ENCODE data around the gene XKR8. TPM values are rescaled to one million over a fixed set of nuclear protein-coding genes. Genes with fewer than 3 reads are reported as not detected.

The XKR8 gene
- total RNA-seq, 2 experiments from 2014 or later = 3.4 to 3.6 TPM

- TF ChIP-seq, protein P1, sequence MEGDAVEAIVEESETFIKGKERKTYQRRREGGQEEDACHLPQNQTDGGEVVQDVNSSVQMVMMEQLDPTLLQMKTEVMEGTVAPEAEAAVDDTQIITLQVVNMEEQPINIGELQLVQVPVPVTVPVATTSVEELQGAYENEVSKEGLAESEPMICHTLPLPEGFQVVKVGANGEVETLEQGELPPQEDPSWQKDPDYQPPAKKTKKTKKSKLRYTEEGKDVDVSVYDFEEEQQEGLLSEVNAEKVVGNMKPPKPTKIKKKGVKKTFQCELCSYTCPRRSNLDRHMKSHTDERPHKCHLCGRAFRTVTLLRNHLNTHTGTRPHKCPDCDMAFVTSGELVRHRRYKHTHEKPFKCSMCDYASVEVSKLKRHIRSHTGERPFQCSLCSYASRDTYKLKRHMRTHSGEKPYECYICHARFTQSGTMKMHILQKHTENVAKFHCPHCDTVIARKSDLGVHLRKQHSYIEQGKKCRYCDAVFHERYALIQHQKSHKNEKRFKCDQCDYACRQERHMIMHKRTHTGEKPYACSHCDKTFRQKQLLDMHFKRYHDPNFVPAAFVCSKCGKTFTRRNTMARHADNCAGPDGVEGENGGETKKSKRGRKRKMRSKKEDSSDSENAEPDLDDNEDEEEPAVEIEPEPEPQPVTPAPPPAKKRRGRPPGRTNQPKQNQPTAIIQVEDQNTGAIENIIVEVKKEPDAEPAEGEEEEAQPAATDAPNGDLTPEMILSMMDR (IDR thresholded peaks at IDR 0.05) = no peak
- Mint-ChIP-seq H3K4me1 (ENCODE audit: low read depth) (peaks cover 16% of the 10 kb centered on the region), H3K27me3 (no peaks in the 10 kb centered on the region), H3K9me3 (no peaks in the 10 kb centered on the region), H3K27ac (peak overlapping the region; percentile 61), H3K4me3 (no peak overlapping the region), H3K36me3 (ENCODE audit: low read depth) (peaks cover 5% of the 10 kb centered on the region)
- ChIA-PET CTCF (no interaction called here), POLR2A (interaction anchor here (0.6 to 1.0 kb wide), 2 partner anchors 10 to 1438 kb away, joined by 3 to 4 read pairs; partner anchors contain the start of gene XKR8)
- DNase-seq (no peak), ATAC-seq (no peak)
- intact Hi-C loops (cut with micrococcal nuclease) = no loop called here
Observed at GRCh38 chr1:27968692-27969091, 8.9 kb downstream of the XKR8 start.

DNA sequence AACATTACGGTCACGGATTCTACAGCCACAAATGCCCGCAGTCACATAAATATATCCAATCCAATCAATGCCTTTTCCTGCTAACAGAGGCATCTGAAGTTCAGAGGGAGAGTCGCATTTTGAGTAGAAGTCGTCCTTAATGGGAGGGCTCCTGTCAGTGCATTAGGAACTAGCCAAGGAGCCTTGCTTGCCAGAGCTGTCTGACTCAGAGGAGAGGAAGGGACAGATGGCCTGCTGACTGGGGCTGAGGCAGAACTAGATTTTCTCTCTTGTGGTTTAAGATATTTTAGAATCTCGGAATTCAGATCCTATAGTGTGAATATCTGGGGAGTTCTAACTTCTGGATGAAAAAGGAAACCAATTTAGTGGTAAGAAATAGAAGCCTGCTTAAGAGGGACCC, 10.6 kb downstream of the XKR8 start:
- no peak overlapping the region for H3K27ac Mint-ChIP-seq
- POLR2A ChIA-PET = no interaction called here
- no peak for DNase-seq

GRCh38 chr1:27971674-27972073, 11.9 kb downstream of the XKR8 start:
- no peak for ATAC-seq
- Mint-ChIP-seq H3K9me3 (no peaks in the 10 kb centered on the region), H3K27ac (no peak overlapping the region), H3K4me1 (ENCODE audit: low read depth) (peaks cover 16% of the 10 kb centered on the region), H3K4me3 (no peak overlapping the region), H3K36me3 (ENCODE audit: low read depth) (peaks cover 5% of the 10 kb centered on the region), H3K27me3 (no peaks in the 10 kb centered on the region)
- intact Hi-C loops (cut with micrococcal nuclease) = no loop called here
- ChIA-PET CTCF (interaction anchor here (1.3 to 1.5 kb wide), 2 partner anchors 36 to 114 kb away, joined by 3 to 5 read pairs; no protein-coding TSS in a partner anchor), POLR2A (interaction anchor here (0.6 to 1.3 kb wide), 6 partner anchors 10 to 198 kb away, joined by 3 to 5 read pairs (median 3); no protein-coding TSS in a partner anchor)
- TF ChIP-seq, protein P1 (IDR thresholded peaks at IDR 0.05) = no peak
- no peak for DNase-seq

More for the DNA sequence above, 10.6 kb downstream of the XKR8 start:
- ATAC-seq = no peak
- CTCF ChIA-PET = interaction anchor here (0.9 to 1.2 kb wide), 2 partner anchors 10 kb away, joined by 4 to 5 read pairs; partner anchors contain the start of gene XKR8
- H3K36me3 Mint-ChIP-seq (ENCODE audit: low read depth) = peaks cover 5% of the 10 kb centered on the region
- TF ChIP-seq, protein P1 (IDR thresholded peaks at IDR 0.05) = no peak
- no peak overlapping the region for H3K4me3 Mint-ChIP-seq
- no peaks in the 10 kb centered on the region for H3K27me3 Mint-ChIP-seq
- H3K4me1 Mint-ChIP-seq (ENCODE audit: low read depth) = peaks cover 16% of the 10 kb centered on the region
- intact Hi-C loops (cut with micrococcal nuclease) = no loop called here
- no peaks in the 10 kb centered on the region for H3K9me3 Mint-ChIP-seq

DNA sequence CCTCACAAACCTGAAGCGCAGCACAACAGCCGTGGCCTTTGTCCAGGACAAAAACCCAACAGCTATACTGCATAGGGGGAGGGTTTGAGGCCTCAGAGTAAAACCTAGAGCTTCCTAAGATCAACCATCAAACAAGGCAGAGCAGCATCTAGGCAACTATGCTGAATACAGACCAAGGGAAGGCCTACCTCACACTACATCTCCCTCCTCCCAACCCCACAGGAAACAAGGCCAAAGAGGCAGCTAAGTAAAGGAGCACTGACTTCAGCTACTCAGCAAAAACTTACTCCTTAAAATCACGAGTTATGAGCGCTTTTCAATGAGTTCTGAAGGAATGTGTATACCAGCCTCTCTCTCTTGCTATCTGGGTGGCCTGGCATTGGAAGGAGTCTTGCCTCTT, 12.4 kb downstream of the XKR8 start:
- ATAC-seq (no peak), DNase-seq (no peak)
- TF ChIP-seq, protein P1 (IDR thresholded peaks at IDR 0.05) = no peak
- peaks cover 7% of the 10 kb centered on the region for H3K36me3 Mint-ChIP-seq (ENCODE audit: low read depth)
- H3K4me1 Mint-ChIP-seq (ENCODE audit: low read depth) = peaks cover 16% of the 10 kb centered on the region
- no peak overlapping the region for H3K27ac Mint-ChIP-seq
- CTCF ChIA-PET = interaction anchor here (1.2 to 1.5 kb wide), 3 partner anchors 12 to 114 kb away, joined by 3 to 5 read pairs (median 4); partner anchors contain the start of gene XKR8
- H3K4me3 Mint-ChIP-seq = no peak overlapping the region
- POLR2A ChIA-PET = interaction anchor here (0.6 to 1.3 kb wide), 5 partner anchors 13 to 168 kb away, joined by 3 to 4 read pairs (median 3); no protein-coding TSS in a partner anchor
- no peaks in the 10 kb centered on the region for H3K9me3 Mint-ChIP-seq
- H3K27me3 Mint-ChIP-seq = no peaks in the 10 kb centered on the region
- intact Hi-C loops (cut with micrococcal nuclease) = no loop called here

DNA sequence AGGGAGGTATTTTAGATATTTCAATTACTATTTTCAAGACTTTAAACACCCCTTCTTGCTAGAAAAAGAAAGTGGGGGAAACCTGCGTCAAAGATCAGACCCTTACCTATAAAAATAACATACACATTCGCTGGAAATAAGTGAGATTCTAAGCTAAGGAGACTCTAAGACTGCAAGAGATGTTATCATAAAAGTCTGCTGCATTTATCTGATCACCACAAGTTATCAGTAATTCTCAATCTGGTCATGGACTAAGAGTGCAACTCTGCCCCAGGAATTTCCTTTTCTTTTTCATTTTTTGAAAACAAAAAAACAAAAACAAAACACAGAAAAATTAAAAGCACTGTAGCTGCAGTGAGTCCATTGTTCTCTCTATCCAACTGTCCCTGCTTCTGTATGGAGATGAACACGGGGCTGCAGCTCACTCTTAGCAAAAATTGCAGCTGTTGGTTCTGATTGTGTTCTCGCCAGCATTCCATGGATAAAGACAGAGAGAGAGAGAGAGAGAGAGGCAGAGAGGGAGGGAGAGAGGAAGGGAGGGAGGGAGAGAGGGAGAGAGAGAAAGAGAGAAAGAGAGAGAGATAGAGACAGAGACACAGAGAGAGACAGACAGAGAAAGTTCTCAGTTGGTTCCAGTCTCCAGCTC, 14.1 kb downstream of the XKR8 start:
- DNase-seq (no peak), ATAC-seq (no peak)
- ChIA-PET CTCF (interaction anchor here (0.9 to 2.2 kb wide), 4 partner anchors 14 to 386 kb away, joined by 3 to 10 read pairs (median 4); no protein-coding TSS in a partner anchor), POLR2A (interaction anchor here (0.7 kb wide), 1 partner anchor 220 kb away, joined by 4 read pairs; no protein-coding TSS in a partner anchor)
- intact Hi-C loops (cut with micrococcal nuclease) = no loop called here
- H3K36me3 Mint-ChIP-seq (ENCODE audit: low read depth) = peaks cover 9% of the 10 kb centered on the region
- TF ChIP-seq, protein P1 (IDR thresholded peaks at IDR 0.05) = no peak
- H3K4me3 Mint-ChIP-seq = no peak overlapping the region
- no peaks in the 10 kb centered on the region for H3K9me3 Mint-ChIP-seq
- peaks cover 8% of the 10 kb centered on the region for H3K4me1 Mint-ChIP-seq (ENCODE audit: low read depth)
- no peak overlapping the region for H3K27ac Mint-ChIP-seq
- no peaks in the 10 kb centered on the region for H3K27me3 Mint-ChIP-seq

Data from activated CD8-positive, alpha-beta T cell treated with anti-CD3 and anti-CD28 coated beads for 36 hours (primary cell).